ENCODE data around the gene TMEM53. TPM values are rescaled to one million over a fixed set of nuclear protein-coding genes. Genes with fewer than 3 reads are reported as not detected.

TMEM53 gene
- polyA plus RNA-seq, 1 of the 3 experiments (the other 2 are of a cell fraction) = 14.9 TPM

- no peak for TF ChIP-seq IRF3 (IDR thresholded peaks at IDR 0.05; ENCODE audit: low read depth, low read length)
- TF ChIP-seq EP300 (IDR thresholded peaks at IDR 0.05; ENCODE audit: borderline replicate concordance in 1 of 2, low read depth in 1 of 2, low read length in 1 of 2) = no peak
- TF ChIP-seq JUND (IDR thresholded peaks at IDR 0.05) = no peak
- TF ChIP-seq POLR2AphosphoS5 (IDR thresholded peaks at IDR 0.05; ENCODE audit: low read depth, low read length) = no peak
- no peak for TF ChIP-seq CHD2 (IDR thresholded peaks at IDR 0.05; ENCODE audit: low read length, partially characterized antibody)
- no peak for TF ChIP-seq TAF1 (IDR thresholded peaks at IDR 0.05; ENCODE audit: borderline replicate concordance, low read depth, low read length)
- no peak for TF ChIP-seq SMC3 (IDR thresholded peaks at IDR 0.05; ENCODE audit: low read depth, low read length)
- no peak for TF ChIP-seq GATA2 (CRISPR knock-in tag; IDR thresholded peaks at IDR 0.05)
These were observed 25.6 kb downstream of the TMEM53 start (continued) for GRCh38 chr1:44648529-44649250.

GRCh38 chr1:44647896-44648295, 26.4 kb downstream of the TMEM53 start:
- H3K27me3 ChIP-seq (ENCODE audit: insufficient read depth) = no peaks in the 10 kb centered on the region
- ChIA-PET CTCF (interaction anchor here (0.8 to 7.5 kb wide), 9 partner anchors 11 to 430 kb away, joined by 3 to 163 read pairs (median 3); no protein-coding TSS in a partner anchor), POLR2A (interaction anchor here (0.9 to 2.8 kb wide), 3 partner anchors 8 to 16 kb away, joined by 3 to 22 read pairs (median 3); no protein-coding TSS in a partner anchor)
- peaks cover 0 to 37% of the 10 kb centered on the region in 2 experiments; a peak in 1 of 4 replicates for H3K4me1 ChIP-seq (ENCODE audit: control insufficient read depth in 1 of 2, insufficient read depth in 2 of 2, low read depth in 1 of 2, low read length in 1 of 2)
- 89% methylated on average over 2 of the region's 2 CpGs for WGBS (ENCODE audit: low lambda C conversion rate)
- no peak for TF ChIP-seq CTCF (IDR thresholded peaks at IDR 0.05)
- no peak for TF ChIP-seq REST (IDR thresholded peaks at IDR 0.05; ENCODE audit: low read depth, low read length)
- TF ChIP-seq FOXJ3 (CRISPR knock-in tag; IDR thresholded peaks at IDR 0.05) = no peak
- TF ChIP-seq FOXM1 (IDR thresholded peaks at IDR 0.05; ENCODE audit: low read depth) = no peak
- TF ChIP-seq TCF12 (IDR thresholded peaks at IDR 0.05) = no peak
- no peak for TF ChIP-seq EP300 (IDR thresholded peaks at IDR 0.05; ENCODE audit: borderline replicate concordance in 1 of 2, low read depth in 1 of 2, low read length in 1 of 2)
- TF ChIP-seq TEAD4 (IDR thresholded peaks at IDR 0.05; ENCODE audit: borderline replicate concordance, insufficient read depth) = no peak
- no peak for TF ChIP-seq CHD2 (IDR thresholded peaks at IDR 0.05; ENCODE audit: low read length, partially characterized antibody)
- H2AFZ ChIP-seq (ENCODE audit: low read depth) = no peak overlapping the region
- no peak overlapping the region for H3K9ac ChIP-seq
- no peaks in the 10 kb centered on the region for H4K20me1 ChIP-seq (ENCODE audit: insufficient read depth)
- no peak overlapping the region for H3K27ac ChIP-seq (ENCODE audit: low read depth in 2 of 2, low read length in 1 of 2)
- H3K9me3 ChIP-seq = no peaks in the 10 kb centered on the region
- no peak for DNase-seq
- H3K9me2 ChIP-seq = no peaks in the 10 kb centered on the region
- H3K4me3 ChIP-seq (ENCODE audit: low read depth in 2 of 2, low read length in 1 of 2) = no peak overlapping the region
- no peaks in the 10 kb centered on the region for H3K79me2 ChIP-seq (ENCODE audit: insufficient read depth)
- peaks cover 4% of the 10 kb centered on the region for H3F3A ChIP-seq (replicated peaks; ENCODE audit: insufficient read depth)
- H3K36me3 ChIP-seq (replicated peaks in 1 of 2; ENCODE audit: control insufficient read depth in 1 of 2, insufficient read depth in 2 of 2, low read length in 1 of 2) = peaks cover 0 to 74% of the 10 kb centered on the region in 2 experiments
- no peak overlapping the region for H3K4me2 ChIP-seq
